A549 (cell line): ENCODE data around the gene CTNNBL1. TPM values are rescaled to one million over a fixed set of nuclear protein-coding genes. Genes with fewer than 3 reads are reported as not detected.

Experiments used
- ATAC-seq, 2 experiments: fragments of 200-7000 bp in 1 of 2; fragments of >200 bp in 1 of 2; cut with Nextera tagmentation in 1 of 2; cut with Tn5 transposase in 1 of 2; 3 replicates each; pipeline versions ENCODE4 v1.8.0 to v1.9.1; 2018 to 2020; ENCODE audit warnings: mild to moderate bottlenecking in 1 of 2, moderate library complexity in 1 of 2
- CTCF ChIA-PET: fragments of 300-600 bp; sonication (Branson Sonifier 250); formaldehyde crosslinking; extraction: SDS; loops from one replicate; lab custom pipeline; 2021; ENCODE audit warnings: antibody characterized with exemption, inconsistent platforms; lab: Yijun Ruan, JAX
- POLR2A ChIA-PET: fragments of 350-600 bp; formaldehyde crosslinking; extraction: SDS; loops from one replicate; lab custom pipeline; 2021; ENCODE audit warnings: antibody characterized with exemption, inconsistent platforms; lab: Yijun Ruan, JAX
- DNase-seq, 2 experiments: peaks; one replicate each; pipeline versions ENCODE4 v3.0.0 to v3.0.0-alpha.2; 2011 to 2016; ENCODE audit warnings: low read depth in 1 of 2, low spot score in 1 of 2
- FAIRE-seq: peaks from 2 replicates; lab custom pipeline; 2011; peaks lifted over from hg19 to GRCh38; lab: Jason Lieb, UNC
- H3K27ac ChIP-seq, 2 experiments: fragments of >200 bp; sonication (Bioruptor Twin); formaldehyde crosslinking; 3 replicates each; pipeline ENCODE4 v1.5.1; 2016 to 2017
- H3K4me1 ChIP-seq: fragments of >200 bp; sonication (Bioruptor Twin); formaldehyde crosslinking; 3 replicates; pipeline ENCODE4 v1.6.1; 2016
- H3K4me2 ChIP-seq: fragments of >200 bp; sonication (Bioruptor Twin); formaldehyde crosslinking; 3 replicates; pipeline ENCODE4 v1.6.1; 2016
- H3K4me3 ChIP-seq: fragments of >200 bp; sonication (Bioruptor Twin); formaldehyde crosslinking; 3 replicates; pipeline ENCODE4 v1.5.1; 2016
- H3K9me3 ChIP-seq: fragments of >200 bp; sonication (Bioruptor Twin); formaldehyde crosslinking; 3 replicates; pipeline ENCODE4 v1.6.1; 2016
- CBX8 ChIP-seq: fragments of 200-600 bp; sonication (generic); IDR thresholded peaks from 2 replicates; pipeline ENCODE4 v1.6.1; 2016
- CEBPB ChIP-seq, 2 experiments: fragments of >200 bp in 1 of 2; sonication (Bioruptor Twin) in 1 of 2; formaldehyde crosslinking in 1 of 2; IDR thresholded peaks; 2 replicates each; pipeline ENCODE4 v1.6.1; 2012 to 2016
- CHD2 ChIP-seq: fragments of 150-350 bp; IDR thresholded peaks from 2 replicates; pipeline ENCODE4 v1.6.1; 2014; ENCODE audit warnings: low read length; ENCODE audit not compliant: partially characterized antibody
- CHD4 ChIP-seq: fragments of 200-600 bp; sonication (generic); IDR thresholded peaks from 2 replicates; pipeline ENCODE4 v1.6.1; 2016; ENCODE audit warnings: antibody characterized with exemption, mild to moderate bottlenecking, borderline replicate concordance
- EHMT2 ChIP-seq: fragments of 200-600 bp; sonication (generic); IDR thresholded peaks from 2 replicates; pipeline ENCODE4 v1.6.1; 2016; ENCODE audit warnings: antibody characterized with exemption, low read depth, mild to moderate bottlenecking, moderate library complexity
- EP300 ChIP-seq, 2 experiments: fragments of >200 bp; sonication (Bioruptor Twin); formaldehyde crosslinking; IDR thresholded peaks; 2 replicates in 1 of 2; 3 replicates in 1 of 2; pipeline ENCODE4 v1.6.1; 2016 to 2017
- HEYL ChIP-seq: fragments of 250-450 bp; sonication (Bioruptor Pico); IDR thresholded peaks from 2 replicates; pipeline ENCODE4 v1.8.0; 2021; ENCODE audit warnings: mild to moderate bottlenecking, moderate library complexity
- HOXB13 ChIP-seq: fragments of 250-450 bp; sonication (Bioruptor Pico); IDR thresholded peaks from 2 replicates; pipeline ENCODE4 v1.5.0; 2020; ENCODE audit warnings: low read depth, mild to moderate bottlenecking, moderate library complexity
- JUNB ChIP-seq: fragments of >200 bp; sonication (Bioruptor Twin); formaldehyde crosslinking; IDR thresholded peaks from 2 replicates; pipeline ENCODE4 v1.6.1; 2016
- KDM1A ChIP-seq: fragments of 200-600 bp; sonication (generic); IDR thresholded peaks from 2 replicates; pipeline ENCODE4 v1.6.1; 2016; ENCODE audit warnings: low read depth, mild to moderate bottlenecking
- KDM5A ChIP-seq: fragments of 200-600 bp; sonication (generic); IDR thresholded peaks from 2 replicates; pipeline ENCODE4 v1.6.1; 2016; ENCODE audit warnings: antibody characterized with exemption, mild to moderate bottlenecking
- MYC ChIP-seq: IDR thresholded peaks from 2 replicates; pipeline ENCODE4 v1.6.1; 2012; ENCODE audit warnings: mild to moderate bottlenecking, inconsistent platforms, low read length, improper control_type of control experiment, borderline replicate concordance
- NPAS2 ChIP-seq: fragments of 250-450 bp; sonication (Bioruptor Pico); IDR thresholded peaks from 2 replicates; pipeline ENCODE4 v1.8.0; 2022; ENCODE audit warnings: mild to moderate bottlenecking, moderate library complexity, borderline replicate concordance
- RAD21 ChIP-seq, 2 experiments: fragments of >200 bp in 1 of 2; sonication (Bioruptor Twin) in 1 of 2; formaldehyde crosslinking in 1 of 2; IDR thresholded peaks in 1 of 2; conservative IDR thresholded peaks in 1 of 2; 2 replicates in 1 of 2; 3 replicates in 1 of 2; pipeline ENCODE4 v1.6.1; 2012 to 2018; ENCODE audit warnings: inconsistent platforms in 1 of 2
- RFX5 ChIP-seq: fragments of 450-650 bp; IDR thresholded peaks from 2 replicates; pipeline ENCODE4 v1.7.1; 2014; ENCODE audit warnings: antibody characterized with exemption, mild to moderate bottlenecking, moderate library complexity
- SMC3 ChIP-seq: fragments of >200 bp; sonication (Bioruptor Twin); formaldehyde crosslinking; IDR thresholded peaks from 3 replicates; pipeline ENCODE4 v1.6.1; 2018; ENCODE audit warnings: inconsistent platforms
- SREBF2 ChIP-seq: fragments of 450-650 bp; IDR thresholded peaks from 2 replicates; pipeline ENCODE4 v1.6.1; 2014; ENCODE audit warnings: mild to moderate bottlenecking, moderate library complexity
- TFCP2L1 ChIP-seq: fragments of 250-450 bp; sonication (Bioruptor Pico); IDR thresholded peaks from 2 replicates; pipeline ENCODE4 v1.5.0; 2021; ENCODE audit warnings: mild to moderate bottlenecking
- ZC3H11A ChIP-seq: fragments of 450-650 bp; IDR thresholded peaks from 2 replicates; pipeline ENCODE4 v1.6.1; 2014; ENCODE audit warnings: antibody characterized with exemption, mild to moderate bottlenecking
- WGBS: methylation state at CpG from one replicate; pipeline ENCODE4 v1.1.6; 2017; ENCODE audit errors: missing lambda C conversion rate; 5-methylcytosine and 5-hydroxymethylcytosine counted together
- polyA plus RNA-seq, 4 experiments: library from polyadenylated mRNA; depleted of rRNA in 3 of 4; stranded (reverse); fragments of >200 nt; fragmentation: RNase III in 1 of 4; extraction: RNeasy Plus Mini Kit Qiagen cat#74134 plus additional on column Dnase treatment in 1 of 4; gene quantifications; 2 replicates in 3 of 4; 3 replicates in 1 of 4; pipeline ENCODE4 v1.2.3, GENCODE V29; 2011 to 2017
- TF ChIP-seq, protein P1 (sequence below): fragments of >200 bp; sonication (Bioruptor Twin); formaldehyde crosslinking; IDR thresholded peaks from 2 replicates; pipeline ENCODE4 v1.6.1; 2016
- TF ChIP-seq, protein P2 (sequence below): fragments of >200 bp; sonication (Bioruptor Twin); formaldehyde crosslinking; IDR thresholded peaks from 3 replicates; pipeline ENCODE4 v1.5.1; 2016

CTNNBL1 gene
- polyA plus RNA-seq, 2 of the 4 experiments (the other 2 are of a cell fraction): 41.0 to 59.9 TPM

DNA sequence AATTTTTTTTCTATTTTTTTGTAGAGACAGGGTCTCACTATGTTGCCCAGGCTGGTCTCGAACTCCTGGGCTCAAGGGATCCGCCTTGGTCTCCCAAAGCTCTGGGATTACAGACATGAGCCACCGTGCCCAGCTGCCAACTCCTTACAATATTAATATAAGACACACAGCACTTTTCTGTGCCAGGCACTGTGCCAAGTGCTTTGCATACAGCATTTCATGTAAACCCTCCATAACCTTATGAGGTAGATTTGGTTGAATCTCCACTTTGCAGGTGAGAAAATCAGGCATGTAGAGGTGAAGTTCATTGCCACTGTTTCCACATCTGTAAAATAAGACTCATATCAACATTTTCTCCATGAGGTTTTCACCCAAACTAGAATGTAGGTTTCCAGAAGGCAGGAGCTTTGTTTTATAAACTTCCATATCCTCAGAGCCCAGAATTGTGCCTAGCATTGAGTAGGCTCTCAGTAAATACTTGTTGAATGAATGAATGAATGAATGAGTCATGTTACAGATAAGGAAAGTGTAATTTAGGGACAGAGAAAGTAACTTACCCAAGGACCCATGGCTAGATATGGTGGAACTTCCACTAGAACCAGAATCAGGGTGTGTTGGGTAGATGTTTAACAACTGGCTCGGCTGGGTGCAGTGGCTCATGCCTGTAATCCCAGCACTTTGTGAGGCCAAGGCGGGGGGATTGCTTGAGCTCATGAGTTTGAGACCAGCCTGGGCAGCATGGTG, 3.0 kb upstream of the CTNNBL1 start:
- FAIRE-seq: no peak
- 25% methylated on average over 5 of the region's 5 CpGs for WGBS
- no peak for ATAC-seq
- H3K27ac ChIP-seq: no peak overlapping the region
- H3K4me1 ChIP-seq: peaks cover 12% of the 10 kb centered on the region; the same call in 1 of the 3 replicates
- DNase-seq: no peak
- CTCF ChIA-PET: interaction anchor here (0.6 to 2.4 kb wide), 2 partner anchors 9 to 126 kb away, joined by 3 to 9 read pairs; no protein-coding TSS in a partner anchor
- peaks cover 2% of the 10 kb centered on the region; the same call in 1 of the 3 replicates for H3K9me3 ChIP-seq
- H3K4me2 ChIP-seq: no peak overlapping the region
- POLR2A ChIA-PET: no interaction called here
- no peak for TF ChIP-seq HEYL (CRISPR knock-in tag)
- TF ChIP-seq EHMT2: no peak
- TF ChIP-seq EP300 (IDR thresholded peaks at IDR 0.05): no peak
- no peak for TF ChIP-seq RFX5
- TF ChIP-seq, protein P1, sequence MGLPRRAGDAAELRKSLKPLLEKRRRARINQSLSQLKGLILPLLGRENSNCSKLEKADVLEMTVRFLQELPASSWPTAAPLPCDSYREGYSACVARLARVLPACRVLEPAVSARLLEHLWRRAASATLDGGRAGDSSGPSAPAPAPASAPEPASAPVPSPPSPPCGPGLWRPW: no peak
- no peak overlapping the region for H3K4me3 ChIP-seq

DNA sequence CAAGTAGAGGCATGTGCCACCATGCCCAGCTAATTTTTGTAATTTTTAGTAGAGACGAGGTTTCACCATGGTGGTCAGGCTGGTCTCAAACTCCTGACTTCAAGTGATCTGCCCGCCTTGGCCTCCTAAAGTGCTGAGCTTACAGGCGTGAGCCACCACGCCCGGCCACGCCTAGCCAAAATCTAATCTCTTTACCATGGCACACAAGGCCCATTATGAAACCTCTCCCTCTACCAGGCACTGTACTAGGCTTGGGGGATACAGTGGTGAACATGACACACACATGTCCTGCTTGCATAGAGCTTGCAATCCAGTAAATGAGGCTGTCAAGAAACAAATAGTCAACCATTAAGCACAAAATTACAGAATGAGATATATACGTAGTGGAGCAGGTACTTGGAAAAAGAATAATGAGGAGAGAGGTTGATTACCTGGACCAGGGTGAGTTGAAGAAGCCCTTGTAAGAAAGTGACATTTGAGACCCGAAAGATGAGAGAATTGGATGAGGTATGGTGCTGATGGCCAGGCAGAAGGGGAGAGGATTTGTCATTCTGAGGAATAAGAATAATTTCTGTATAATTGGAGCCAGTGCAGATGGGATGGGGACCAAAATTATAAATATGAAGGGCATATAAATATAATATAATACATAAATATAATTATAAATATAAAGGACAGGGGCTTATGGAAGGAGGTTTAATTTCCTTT, 1.2 kb upstream of the CTNNBL1 start:
- H3K4me3 ChIP-seq: no peak overlapping the region
- peak overlapping the region; percentile 66 for H3K4me2 ChIP-seq
- WGBS: 90% methylated on average over 8 of the region's 8 CpGs
- no peak for TF ChIP-seq TFCP2L1 (CRISPR knock-in tag)
- TF ChIP-seq CEBPB (IDR thresholded peaks at IDR 0.05): no peak
- TF ChIP-seq MYC: no peak
- TF ChIP-seq RFX5: no peak
- TF ChIP-seq, protein P2, sequence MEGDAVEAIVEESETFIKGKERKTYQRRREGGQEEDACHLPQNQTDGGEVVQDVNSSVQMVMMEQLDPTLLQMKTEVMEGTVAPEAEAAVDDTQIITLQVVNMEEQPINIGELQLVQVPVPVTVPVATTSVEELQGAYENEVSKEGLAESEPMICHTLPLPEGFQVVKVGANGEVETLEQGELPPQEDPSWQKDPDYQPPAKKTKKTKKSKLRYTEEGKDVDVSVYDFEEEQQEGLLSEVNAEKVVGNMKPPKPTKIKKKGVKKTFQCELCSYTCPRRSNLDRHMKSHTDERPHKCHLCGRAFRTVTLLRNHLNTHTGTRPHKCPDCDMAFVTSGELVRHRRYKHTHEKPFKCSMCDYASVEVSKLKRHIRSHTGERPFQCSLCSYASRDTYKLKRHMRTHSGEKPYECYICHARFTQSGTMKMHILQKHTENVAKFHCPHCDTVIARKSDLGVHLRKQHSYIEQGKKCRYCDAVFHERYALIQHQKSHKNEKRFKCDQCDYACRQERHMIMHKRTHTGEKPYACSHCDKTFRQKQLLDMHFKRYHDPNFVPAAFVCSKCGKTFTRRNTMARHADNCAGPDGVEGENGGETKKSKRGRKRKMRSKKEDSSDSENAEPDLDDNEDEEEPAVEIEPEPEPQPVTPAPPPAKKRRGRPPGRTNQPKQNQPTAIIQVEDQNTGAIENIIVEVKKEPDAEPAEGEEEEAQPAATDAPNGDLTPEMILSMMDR: no peak
- TF ChIP-seq HOXB13 (CRISPR knock-in tag): no peak
- TF ChIP-seq CHD4: no peak
- no peak for TF ChIP-seq CBX8
- no peak for TF ChIP-seq CHD2
- no peak for TF ChIP-seq KDM1A
- TF ChIP-seq SMC3: no peak
- no peak for TF ChIP-seq ZC3H11A
- TF ChIP-seq NPAS2 (CRISPR knock-in tag): no peak
- TF ChIP-seq RAD21 (conservative IDR thresholded peaks at IDR 0.05 in 1 of 2, IDR thresholded peaks at IDR 0.05 in 1 of 2): no peak
- TF ChIP-seq JUNB: no peak
- TF ChIP-seq, all 56 proteins: peak for 0
- FAIRE-seq (no peak), DNase-seq (no peak), ATAC-seq (no peak)
- ChIA-PET POLR2A (no interaction called here), CTCF (no interaction called here)
- no peaks in the 10 kb centered on the region for H3K9me3 ChIP-seq
- H3K27ac ChIP-seq: no peak overlapping the region
- peaks cover 12% of the 10 kb centered on the region; the same call in 1 of the 3 replicates for H3K4me1 ChIP-seq

DNA sequence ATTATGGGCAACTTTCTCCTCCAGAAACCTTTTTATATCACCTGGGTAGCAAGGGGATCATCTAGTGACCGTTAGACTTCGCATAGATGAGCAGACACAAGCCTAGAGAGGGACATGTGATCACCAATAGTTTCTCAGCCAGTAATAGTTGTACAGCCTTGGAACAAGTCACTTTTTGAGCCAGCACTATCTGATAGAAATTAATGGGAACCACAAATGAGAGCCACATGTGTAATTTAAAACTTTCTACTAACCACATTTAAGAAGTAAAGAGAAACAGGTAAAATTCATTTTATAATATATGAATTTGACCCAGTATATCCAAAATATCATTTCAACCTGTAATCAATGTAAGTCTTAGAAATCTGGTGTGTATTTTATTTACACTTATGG, 592 bp upstream of the CTNNBL1 start:
- Histone ChIP-seq H3K27ac (peak overlapping the region; percentile 56 to 77), H3K4me3 (peak overlapping the region; percentile 64), H3K4me2 (peak overlapping the region; percentile 66), H3K4me1 (peaks cover 12% of the 10 kb centered on the region; the same call in 1 of the 3 replicates), H3K9me3 (no peaks in the 10 kb centered on the region)
- no peak for FAIRE-seq
- CTCF ChIA-PET: interaction anchor here (1.2 to 1.3 kb wide), 2 partner anchors 27 to 129 kb away, joined by 3 to 5 read pairs; no protein-coding TSS in a partner anchor
- ATAC-seq: no peak
- no peak for TF ChIP-seq KDM5A
- TF ChIP-seq SREBF2: no peak
- WGBS: 90% methylated on average over 2 of the region's 2 CpGs
- POLR2A ChIA-PET: no interaction called here
- DNase-seq: no peak
